Loucy (cell line): ENCODE results near the gene SHROOM3.

ENCODE experiments used
- EZH2phosphoT487 ChIP-seq: fragments of 200-600 bp; IDR thresholded peaks from 2 replicates; pipeline ENCODE4 v1.6.1; 2018; ENCODE audit warnings: antibody characterized with exemption, mild to moderate bottlenecking, moderate library complexity, borderline replicate concordance
- TF ChIP-seq, protein P1 (sequence below): fragments of 200-600 bp; sonication (generic); conservative IDR thresholded peaks from 2 replicates; pipeline ENCODE4 v1.5.1; 2014; ENCODE audit warnings: mild to moderate bottlenecking, antibody characterized with exemption, low read length

DNA sequence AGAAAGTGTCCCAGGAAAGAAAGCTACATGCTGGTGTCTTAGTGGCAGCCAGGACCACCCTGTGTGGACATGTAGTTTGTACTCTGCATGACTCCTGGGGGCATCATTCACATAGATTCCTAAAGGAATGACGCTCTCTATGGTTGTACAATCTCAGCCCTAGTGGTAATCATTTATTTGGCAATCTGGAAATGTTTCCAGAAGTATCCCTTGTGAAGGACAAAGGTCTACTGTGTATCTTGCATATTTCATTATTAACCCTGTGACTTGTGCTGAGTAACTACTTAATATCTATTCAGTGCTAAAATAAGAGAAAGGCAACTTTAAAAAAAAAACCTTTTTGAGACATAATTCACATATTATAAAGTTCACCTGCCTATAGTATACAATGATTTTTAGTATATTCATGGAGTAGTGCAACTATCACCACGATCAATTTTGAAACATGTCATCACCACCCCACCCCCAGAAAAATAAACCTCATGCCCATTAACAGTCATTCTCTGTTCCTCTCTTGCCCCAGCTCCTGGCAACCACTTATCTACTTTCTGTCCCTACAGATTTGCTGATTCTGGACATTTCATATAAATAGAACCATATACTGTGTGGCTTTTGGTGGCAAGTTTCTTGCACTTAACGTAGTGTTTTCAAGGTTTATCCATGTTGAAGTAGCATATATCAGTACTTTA is 51.7 kb downstream of the SHROOM3 start:
- TF ChIP-seq, protein P1, sequence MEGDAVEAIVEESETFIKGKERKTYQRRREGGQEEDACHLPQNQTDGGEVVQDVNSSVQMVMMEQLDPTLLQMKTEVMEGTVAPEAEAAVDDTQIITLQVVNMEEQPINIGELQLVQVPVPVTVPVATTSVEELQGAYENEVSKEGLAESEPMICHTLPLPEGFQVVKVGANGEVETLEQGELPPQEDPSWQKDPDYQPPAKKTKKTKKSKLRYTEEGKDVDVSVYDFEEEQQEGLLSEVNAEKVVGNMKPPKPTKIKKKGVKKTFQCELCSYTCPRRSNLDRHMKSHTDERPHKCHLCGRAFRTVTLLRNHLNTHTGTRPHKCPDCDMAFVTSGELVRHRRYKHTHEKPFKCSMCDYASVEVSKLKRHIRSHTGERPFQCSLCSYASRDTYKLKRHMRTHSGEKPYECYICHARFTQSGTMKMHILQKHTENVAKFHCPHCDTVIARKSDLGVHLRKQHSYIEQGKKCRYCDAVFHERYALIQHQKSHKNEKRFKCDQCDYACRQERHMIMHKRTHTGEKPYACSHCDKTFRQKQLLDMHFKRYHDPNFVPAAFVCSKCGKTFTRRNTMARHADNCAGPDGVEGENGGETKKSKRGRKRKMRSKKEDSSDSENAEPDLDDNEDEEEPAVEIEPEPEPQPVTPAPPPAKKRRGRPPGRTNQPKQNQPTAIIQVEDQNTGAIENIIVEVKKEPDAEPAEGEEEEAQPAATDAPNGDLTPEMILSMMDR: no peak
- TF ChIP-seq EZH2phosphoT487: no peak
